AG10803 (cell line): ENCODE data around the gene ZBTB43.
A peak's percentile ranks its signal among the peaks of the same experiment; 100 is the strongest.
"Not testable (repeated sequence)": the region's sequence is repeated elsewhere in the genome, so short reads cannot be mapped to it uniquely, and the experiment has no call there.

Experiments used
- DNase-seq: peaks from one replicate; pipeline ENCODE4 v3.0.0; 2010; ENCODE audit warnings: low read depth
- H3K4me3 ChIP-seq: 2 replicates; pipeline ENCODE4 v1.5.1; 2011; ENCODE audit warnings: mild to moderate bottlenecking, low read length, control low read depth
- TF ChIP-seq, protein P1 (sequence below): conservative IDR thresholded peaks from 2 replicates; pipeline ENCODE4 v1.5.1; 2011; ENCODE audit warnings: mild to moderate bottlenecking, low read length, control low read depth, inconsistent platforms

Gene ZBTB43

DNA sequence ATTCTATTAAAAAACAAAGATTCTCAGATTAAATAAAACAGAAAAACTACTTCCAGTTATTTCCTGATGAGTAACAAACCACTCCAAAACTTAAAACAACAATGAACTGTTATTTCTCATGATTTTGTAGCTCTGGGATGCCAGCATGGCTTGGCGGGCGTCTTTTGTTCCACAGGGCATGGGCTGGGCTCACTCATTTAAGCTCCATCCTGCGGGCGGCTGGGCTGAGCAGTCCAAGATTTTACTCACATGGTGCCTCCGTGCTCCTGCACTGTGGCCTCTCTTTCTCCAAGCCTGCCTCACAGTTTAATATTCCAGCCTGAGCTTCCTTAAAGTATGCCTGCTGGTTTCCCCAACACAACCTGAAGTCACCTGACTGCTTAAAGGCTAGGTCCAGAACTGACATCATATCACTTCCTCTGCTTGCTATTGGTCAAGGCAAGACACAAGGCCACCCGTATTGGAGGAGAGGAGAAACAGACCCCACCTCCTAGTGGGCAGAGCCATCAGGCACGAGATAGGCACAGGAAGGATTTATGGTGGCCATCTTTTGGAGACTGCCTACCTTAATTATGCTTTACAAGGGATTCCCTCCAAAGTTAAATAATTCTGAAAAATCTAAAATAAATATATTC lies 41.6 kb upstream of the ZBTB43 start:
- no peak overlapping the region for H3K4me3 ChIP-seq

DNA sequence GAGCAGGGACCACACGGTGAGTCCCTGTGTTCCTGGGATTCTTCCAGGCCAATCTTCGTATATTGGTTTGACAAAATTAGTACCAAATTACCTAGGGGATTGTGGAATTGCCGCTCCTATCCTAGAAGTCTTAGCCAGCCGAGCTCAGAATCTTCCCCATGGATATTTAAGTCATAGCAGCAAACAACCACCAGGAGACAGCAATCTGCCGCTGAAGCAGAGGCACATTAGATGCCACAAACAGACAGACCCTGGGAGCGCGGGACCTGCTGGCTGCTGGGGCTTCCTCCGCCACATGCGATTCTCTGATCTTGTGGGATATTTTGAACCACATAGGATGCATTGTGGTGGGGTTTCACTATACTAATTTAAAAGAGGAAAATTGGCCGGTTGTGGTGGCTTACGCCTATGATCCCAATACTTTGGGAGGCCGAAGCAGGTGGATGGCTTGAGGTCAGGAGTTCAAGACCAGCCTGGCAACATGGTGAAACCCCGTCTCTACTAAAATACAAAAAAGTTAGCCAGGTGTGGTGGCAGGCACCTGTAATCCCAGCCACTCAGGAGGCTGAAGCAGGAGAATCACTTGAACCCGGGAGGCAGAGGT lies 31.7 kb upstream of the ZBTB43 start:
- TF ChIP-seq, protein P1, sequence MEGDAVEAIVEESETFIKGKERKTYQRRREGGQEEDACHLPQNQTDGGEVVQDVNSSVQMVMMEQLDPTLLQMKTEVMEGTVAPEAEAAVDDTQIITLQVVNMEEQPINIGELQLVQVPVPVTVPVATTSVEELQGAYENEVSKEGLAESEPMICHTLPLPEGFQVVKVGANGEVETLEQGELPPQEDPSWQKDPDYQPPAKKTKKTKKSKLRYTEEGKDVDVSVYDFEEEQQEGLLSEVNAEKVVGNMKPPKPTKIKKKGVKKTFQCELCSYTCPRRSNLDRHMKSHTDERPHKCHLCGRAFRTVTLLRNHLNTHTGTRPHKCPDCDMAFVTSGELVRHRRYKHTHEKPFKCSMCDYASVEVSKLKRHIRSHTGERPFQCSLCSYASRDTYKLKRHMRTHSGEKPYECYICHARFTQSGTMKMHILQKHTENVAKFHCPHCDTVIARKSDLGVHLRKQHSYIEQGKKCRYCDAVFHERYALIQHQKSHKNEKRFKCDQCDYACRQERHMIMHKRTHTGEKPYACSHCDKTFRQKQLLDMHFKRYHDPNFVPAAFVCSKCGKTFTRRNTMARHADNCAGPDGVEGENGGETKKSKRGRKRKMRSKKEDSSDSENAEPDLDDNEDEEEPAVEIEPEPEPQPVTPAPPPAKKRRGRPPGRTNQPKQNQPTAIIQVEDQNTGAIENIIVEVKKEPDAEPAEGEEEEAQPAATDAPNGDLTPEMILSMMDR: peak; percentile 60
- no peak overlapping the region for H3K4me3 ChIP-seq
- DNase-seq: no peak

More for the DNA sequence above, 41.6 kb upstream of the ZBTB43 start:
- TF ChIP-seq, protein P1: no peak
- no peak for DNase-seq

DNA sequence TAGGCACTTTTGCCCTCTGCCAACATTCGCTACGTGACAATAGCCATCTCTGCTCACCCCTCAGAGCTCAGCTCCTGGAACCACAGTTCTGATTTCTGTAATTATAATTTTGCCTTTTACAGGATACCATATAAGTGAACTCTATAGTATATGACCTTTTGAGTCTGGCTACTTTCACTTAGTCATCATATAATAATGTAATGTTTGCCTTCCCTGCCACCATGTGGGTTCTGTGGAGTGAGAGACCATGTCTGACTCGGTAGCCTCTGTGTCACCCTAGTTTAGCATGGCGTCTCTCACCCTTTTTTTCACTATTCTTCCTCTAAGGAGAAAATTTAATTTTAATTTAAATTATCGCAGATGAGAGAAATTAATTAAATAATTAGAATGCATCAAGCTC lies 28.9 kb upstream of the ZBTB43 start:
- TF ChIP-seq, protein P1: no peak
- no peak for DNase-seq

DNA sequence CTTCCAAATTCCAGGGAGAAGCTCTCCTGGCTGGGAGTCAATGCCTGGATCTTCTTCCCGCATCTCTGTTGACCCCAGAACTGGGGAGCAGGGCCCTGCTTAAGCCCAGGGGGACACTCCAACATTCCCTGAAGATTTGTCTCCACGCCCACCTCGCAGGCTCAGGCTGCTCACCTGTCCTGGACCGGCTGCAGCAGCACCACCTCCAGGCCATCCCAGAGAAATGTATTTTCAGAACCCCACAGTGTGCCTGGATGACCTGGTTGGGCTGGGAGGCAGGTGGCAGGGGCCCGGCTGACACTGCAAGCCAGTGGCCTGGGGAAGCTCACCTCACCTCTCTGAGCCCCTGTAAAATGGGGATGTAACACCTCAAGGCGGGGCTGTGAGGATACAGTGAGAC lies 27.1 kb upstream of the ZBTB43 start:
- TF ChIP-seq, protein P1: no peak
- H3K4me3 ChIP-seq: no peak overlapping the region
- DNase-seq: no peak

More for the DNA sequence above, 28.9 kb upstream of the ZBTB43 start:
- H3K4me3 ChIP-seq: no peak overlapping the region

DNA sequence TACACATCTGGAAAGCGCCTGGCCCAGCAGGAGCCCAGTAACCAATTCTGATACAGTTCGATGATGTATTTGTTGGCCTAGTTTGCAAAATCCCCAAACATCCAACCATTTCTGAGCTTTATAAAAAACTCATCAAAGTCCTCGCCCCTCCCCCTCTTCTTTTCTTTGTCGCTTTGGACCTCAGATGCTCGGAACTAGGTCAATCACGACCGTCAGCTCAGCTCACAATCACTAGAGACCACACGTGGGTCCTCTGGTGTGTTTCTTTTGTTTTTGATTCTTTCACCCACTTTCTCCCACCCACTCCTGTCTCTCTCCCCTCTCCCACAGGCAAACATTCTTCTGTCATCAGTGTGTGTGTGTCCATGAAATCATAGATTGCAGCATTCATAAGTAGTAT lies 26.7 kb upstream of the ZBTB43 start:
- H3K4me3 ChIP-seq: no peak overlapping the region
- no peak for DNase-seq
- TF ChIP-seq, protein P1: no peak

DNA sequence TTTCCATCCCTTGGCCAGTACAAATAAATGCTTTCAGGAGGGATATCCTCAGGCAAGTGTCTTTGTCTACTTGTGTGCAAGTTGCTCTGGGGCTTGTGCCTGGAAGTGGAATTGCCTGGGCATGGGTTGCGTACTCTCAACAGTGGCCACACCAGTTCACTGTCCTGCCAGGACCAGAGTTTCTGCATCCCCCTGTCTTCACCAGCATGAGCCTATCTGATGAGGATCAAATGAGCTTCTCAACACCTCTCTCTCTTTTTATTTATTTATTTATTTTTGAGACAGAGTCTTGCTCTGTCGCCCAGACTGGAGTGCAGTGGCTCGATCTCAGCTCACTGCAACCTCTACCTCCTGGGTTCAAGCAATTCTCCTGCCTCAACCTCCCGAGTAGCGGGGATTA lies 26.1 kb upstream of the ZBTB43 start:
- H3K4me3 ChIP-seq, DNase-seq: not testable (repeated sequence)

DNA sequence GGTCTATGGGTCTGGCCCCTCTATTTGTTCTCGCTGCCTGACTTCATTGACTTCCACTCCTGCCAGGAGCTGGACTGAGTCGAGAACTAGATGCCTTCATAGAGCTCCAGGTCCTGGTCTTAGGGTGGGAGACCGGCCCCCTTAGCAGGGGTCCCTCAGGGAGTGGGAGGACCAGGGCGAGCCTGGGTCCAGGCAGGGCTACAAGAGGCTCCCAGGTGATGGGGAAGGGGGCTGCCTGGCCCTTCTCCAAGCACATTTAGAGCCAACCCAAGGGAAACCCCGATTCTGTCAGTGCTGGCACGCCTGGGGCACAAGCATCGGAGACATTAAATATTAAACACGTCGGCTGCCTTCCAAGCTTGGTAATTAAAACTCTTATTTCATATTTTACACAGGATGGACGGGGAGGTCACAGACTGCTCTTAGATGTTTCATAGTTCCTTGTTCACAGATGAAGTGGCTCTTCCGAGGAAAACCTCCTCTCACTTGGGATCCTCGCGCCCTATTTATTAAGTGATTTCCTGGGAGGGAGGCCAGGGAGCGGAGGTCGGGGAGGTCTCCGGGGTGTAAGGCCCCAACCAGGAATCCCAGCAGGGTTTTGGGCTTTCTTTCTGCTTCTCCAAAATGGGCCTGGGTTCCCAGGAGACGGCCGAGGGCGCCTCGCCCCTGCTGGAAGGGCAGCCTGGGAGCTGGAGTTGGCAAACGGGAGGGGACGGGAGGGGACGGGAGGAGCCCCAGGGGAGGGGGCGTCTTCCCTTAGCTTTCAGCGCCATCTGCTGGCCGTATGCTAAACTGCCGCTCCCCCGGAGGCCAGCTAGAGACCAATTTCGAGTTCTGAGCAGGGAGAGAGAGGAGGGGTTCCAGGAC lies 23.4 kb upstream of the ZBTB43 start:
- TF ChIP-seq, protein P1: peak; percentile 85
- peak; percentile 55 for DNase-seq
- no peak overlapping the region for H3K4me3 ChIP-seq
